Chondrocyte (in vitro differentiated cells): ENCODE data around the gene CHKA. TPM values are rescaled to one million over a fixed set of nuclear protein-coding genes. Genes with fewer than 3 reads are reported as not detected.
A peak's percentile ranks its signal among the peaks of the same experiment; 100 is the strongest.

Source experiments
- DNase-seq: peaks from one replicate; pipeline ENCODE4 v3.0.0; 2021; ENCODE audit warnings: mixed read lengths, low spot score
- H3K27ac Mint-ChIP-seq: one replicate; pipeline ENCODE4 v1.8.0; 2021; ENCODE audit warnings: mild to moderate bottlenecking, moderate library complexity, mixed read lengths; ENCODE audit not compliant: unreplicated experiment
- H3K27me3 Mint-ChIP-seq: 2 replicates; pipeline ENCODE4 v1.8.0; 2021; ENCODE audit warnings: low read depth, mixed read lengths
- H3K36me3 Mint-ChIP-seq: 2 replicates; pipeline ENCODE4 v1.8.0; 2021; ENCODE audit warnings: low read depth, mixed read lengths
- H3K4me1 Mint-ChIP-seq: 2 replicates; pipeline ENCODE4 v1.8.0; 2021; ENCODE audit warnings: low read depth, mild to moderate bottlenecking, mixed read lengths
- H3K4me3 Mint-ChIP-seq: one replicate; pipeline ENCODE4 v1.8.0; 2021; ENCODE audit warnings: mild to moderate bottlenecking, moderate library complexity, mixed read lengths; ENCODE audit not compliant: unreplicated experiment
- H3K9me3 Mint-ChIP-seq: 2 replicates; pipeline ENCODE4 v1.8.0; 2021; ENCODE audit warnings: low read depth, mixed read lengths
- CTCF ChIP-seq: fragments of 200-600 bp; sonication (generic); IDR thresholded peaks from 2 replicates; pipeline ENCODE4 v1.5.0; 2021; ENCODE audit warnings: antibody characterized with exemption, mild to moderate bottlenecking, moderate library complexity
- total RNA-seq: library from RNA; stranded (reverse); gene quantifications from 3 replicates; pipeline ENCODE4 v1.2.1, GENCODE V29; 2021

The CHKA gene
- total RNA-seq, 1 donor from 2014 or later, result 21.0 TPM

- no peak overlapping the region for H3K4me3 Mint-ChIP-seq
- H3K36me3 Mint-ChIP-seq, result peaks cover 7% of the 10 kb centered on the region
- H3K4me1 Mint-ChIP-seq, result no peaks in the 10 kb centered on the region
- TF ChIP-seq CTCF, result no peak
- H3K27ac Mint-ChIP-seq, result no peak overlapping the region
- no peaks in the 10 kb centered on the region for H3K27me3 Mint-ChIP-seq
- H3K9me3 Mint-ChIP-seq, result no peaks in the 10 kb centered on the region
- DNase-seq, result peak; percentile 84
Observed at GRCh38 chr11:68048681-68049508, 72.3 kb downstream of the CHKA start.

DNA sequence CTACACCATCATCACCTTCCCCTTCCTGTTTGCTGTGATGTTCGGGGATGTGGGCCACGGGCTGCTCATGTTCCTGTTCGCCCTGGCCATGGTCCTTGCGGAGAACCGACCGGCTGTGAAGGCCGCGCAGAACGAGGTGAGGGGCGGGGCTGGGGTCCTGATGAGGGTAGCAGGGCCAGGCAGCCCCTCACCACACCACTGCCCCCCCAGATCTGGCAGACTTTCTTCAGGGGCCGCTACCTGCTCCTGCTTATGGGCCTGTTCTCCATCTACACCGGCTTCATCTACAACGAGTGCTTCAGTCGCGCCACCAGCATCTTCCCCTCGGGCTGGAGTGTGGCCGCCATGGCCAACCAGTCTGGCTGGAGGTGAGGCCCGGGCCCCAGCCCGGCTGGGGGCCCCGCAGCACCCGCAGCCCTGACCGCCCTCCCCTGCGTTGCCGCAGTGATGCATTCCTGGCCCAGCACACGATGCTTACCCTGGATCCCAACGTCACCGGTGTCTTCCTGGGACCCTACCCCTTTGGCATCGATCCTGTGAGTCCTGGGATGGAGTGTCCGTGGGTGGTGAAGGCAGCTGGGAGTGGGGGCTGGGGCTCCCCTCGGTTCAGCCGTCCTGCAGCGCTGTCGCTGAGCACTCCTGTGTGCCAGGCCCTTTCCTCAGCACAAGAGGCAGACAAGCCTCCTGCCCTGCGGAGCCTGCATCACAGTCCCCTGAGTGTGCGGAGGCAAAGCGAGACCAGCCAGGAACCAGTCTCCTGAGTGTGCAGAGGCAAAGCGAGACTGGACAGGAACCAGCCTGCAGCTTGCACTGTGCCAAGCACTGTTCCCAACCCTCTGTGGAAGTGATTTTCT is 73.5 kb downstream of the CHKA start:
- peaks cover 7% of the 10 kb centered on the region for H3K36me3 Mint-ChIP-seq
- DNase-seq, result peak; percentile 86

GRCh38 chr11:68044898-68045351 is 76.3 kb downstream of the CHKA start:
- Mint-ChIP-seq H3K27me3 (no peaks in the 10 kb centered on the region), H3K4me3 (no peak overlapping the region)

More for the DNA sequence above, 73.5 kb downstream of the CHKA start:
- H3K4me1 Mint-ChIP-seq, result no peaks in the 10 kb centered on the region
- no peak overlapping the region for H3K27ac Mint-ChIP-seq
- H3K9me3 Mint-ChIP-seq, result no peaks in the 10 kb centered on the region
- H3K4me3 Mint-ChIP-seq, result no peak overlapping the region
- TF ChIP-seq CTCF, result no peak
- no peaks in the 10 kb centered on the region for H3K27me3 Mint-ChIP-seq

GRCh38 chr11:68044145-68044813 is 76.9 kb downstream of the CHKA start:
- peak; percentile 21 for TF ChIP-seq CTCF
- H3K36me3 Mint-ChIP-seq, result no peaks in the 10 kb centered on the region
- DNase-seq, result peak; percentile 83
- H3K4me1 Mint-ChIP-seq, result peaks cover 18% of the 10 kb centered on the region
- H3K27me3 Mint-ChIP-seq, result no peaks in the 10 kb centered on the region
- H3K9me3 Mint-ChIP-seq, result no peaks in the 10 kb centered on the region
- H3K27ac Mint-ChIP-seq, result no peak overlapping the region
- H3K4me3 Mint-ChIP-seq, result no peak overlapping the region

More at GRCh38 chr11:68044898-68045351, 76.3 kb downstream of the CHKA start:
- Mint-ChIP-seq H3K9me3 (no peaks in the 10 kb centered on the region), H3K4me1 (peaks cover 15% of the 10 kb centered on the region), H3K27ac (no peak overlapping the region), H3K36me3 (no peaks in the 10 kb centered on the region)
- no peak for TF ChIP-seq CTCF
- no peak for DNase-seq
